ENCODE data around the gene LSM14A. TPM values are rescaled to one million over a fixed set of nuclear protein-coding genes. Genes with fewer than 3 reads are reported as not detected.

Gene LSM14A
- total and polyA plus RNA-seq, 2 of the 13 experiments (the other 11 are each of a cell fraction or from before 2014, with no cell fraction given), result 77.0 to 83.6 TPM

- no peak for TF ChIP-seq HIC2 (CRISPR knock-in tag; IDR thresholded peaks at IDR 0.05; ENCODE audit: low read depth)
- TF ChIP-seq SP4 (CRISPR knock-in tag; IDR thresholded peaks at IDR 0.05), result no peak
- TF ChIP-seq ZSCAN9 (CRISPR knock-in tag; IDR thresholded peaks at IDR 0.05; ENCODE audit: borderline replicate concordance), result no peak
- no peak for TF ChIP-seq TARDBP (CRISPR knock-in tag; IDR thresholded peaks at IDR 0.05)
- peak; percentile 20; the same call in 1 of the 2 replicates for TF ChIP-seq ZNF138 (CRISPR knock-in tag; IDR thresholded peaks at IDR 0.05; ENCODE audit: low read depth)
- TF ChIP-seq AHDC1 (CRISPR knock-in tag; IDR thresholded peaks at IDR 0.05; ENCODE audit: borderline replicate concordance), result no peak
- TF ChIP-seq NCOA1 (CRISPR knock-in tag; IDR thresholded peaks at IDR 0.05), result no peak
- no peak for TF ChIP-seq DNMT3B (CRISPR knock-in tag; conservative IDR thresholded peaks at IDR 0.05)
- no peak for TF ChIP-seq TBP (CRISPR knock-in tag; IDR thresholded peaks at IDR 0.05)
- no peak for TF ChIP-seq KMT2A (CRISPR knock-in tag; IDR thresholded peaks at IDR 0.05)
- 0 out of 2 replicates have a peak, but pooled peaks have one; percentile 16 for TF ChIP-seq ZSCAN20 (CRISPR knock-in tag; IDR thresholded peaks at IDR 0.05; ENCODE audit: borderline replicate concordance)
- TF ChIP-seq MAF1 (CRISPR knock-in tag; IDR thresholded peaks at IDR 0.05; ENCODE audit: borderline replicate concordance), result no peak; the same call in 1 of the 2 replicates
- TF ChIP-seq KLF6 (CRISPR knock-in tag; IDR thresholded peaks at IDR 0.05), result no peak
- no peak for TF ChIP-seq MLLT10 (CRISPR knock-in tag; IDR thresholded peaks at IDR 0.05)
- TF ChIP-seq IRX3 (CRISPR knock-in tag; IDR thresholded peaks at IDR 0.05; ENCODE audit: borderline replicate concordance, low read depth), result no peak; the same call in 1 of the 2 replicates
- no peak for TF ChIP-seq ZBTB49 (CRISPR knock-in tag; IDR thresholded peaks at IDR 0.05; ENCODE audit: borderline replicate concordance)
- no peak for TF ChIP-seq ASH2L (IDR thresholded peaks at IDR 0.05; ENCODE audit: insufficient read length, low read depth, low read length)
- TF ChIP-seq ZNF556 (CRISPR knock-in tag; IDR thresholded peaks at IDR 0.05; ENCODE audit: borderline replicate concordance), result no peak
- TF ChIP-seq ZNF431 (CRISPR knock-in tag; IDR thresholded peaks at IDR 0.05; ENCODE audit: borderline replicate concordance, low read depth), result no peak
Measured at GRCh38 chr19:34172661-34173192, 423 bp downstream of the LSM14A start (continued).
